GM19035 (cell line): ENCODE data around the gene FAM72A.
"Not testable (repeated sequence)": the region's sequence is repeated elsewhere in the genome, so short reads cannot be mapped to it uniquely, and the experiment has no call there.

Source experiments
- ATAC-seq: cut with Tn5 transposase; IDR thresholded peaks from one replicate; pipeline ENCODE4 v1.9.1; 2021; ENCODE audit not compliant: unreplicated experiment

FAM72A gene

GRCh38 chr1:206169794-206170193, 32.8 kb downstream of the FAM72A start:
- not testable (repeated sequence) for ATAC-seq

DNA sequence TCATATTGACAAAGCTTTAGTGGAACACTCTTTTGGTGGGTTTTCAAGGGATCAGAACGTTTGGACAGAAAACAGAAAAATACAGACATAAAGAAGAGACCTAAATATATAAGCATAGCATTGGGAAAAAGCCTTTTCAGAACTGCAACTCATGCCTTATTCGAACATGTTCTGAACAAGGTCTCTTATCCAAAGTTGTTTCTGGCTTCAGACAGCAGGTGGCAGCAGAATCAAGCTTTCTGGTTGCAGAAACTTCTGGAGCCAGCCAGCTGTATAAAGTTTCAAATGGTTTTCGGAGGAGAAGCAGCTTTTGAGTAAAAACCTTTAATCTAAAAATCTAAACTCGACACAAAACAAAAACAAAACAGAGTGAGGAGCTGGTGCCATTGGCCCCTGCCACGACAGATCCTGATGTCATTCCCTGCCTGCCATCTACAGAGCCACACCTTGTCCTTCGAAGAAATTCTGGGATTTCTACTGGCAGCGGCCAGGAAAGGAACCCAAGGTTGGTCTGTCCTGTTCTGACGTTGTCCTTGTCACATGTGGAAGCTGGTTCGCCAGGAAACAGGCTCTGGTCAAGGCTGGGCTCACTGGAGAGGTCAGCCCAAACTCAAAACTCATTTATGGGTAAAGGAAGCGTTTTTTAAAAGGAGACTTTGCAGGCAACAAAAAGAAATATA, 35.1 kb downstream of the FAM72A start:
- ATAC-seq = not testable (repeated sequence)

DNA sequence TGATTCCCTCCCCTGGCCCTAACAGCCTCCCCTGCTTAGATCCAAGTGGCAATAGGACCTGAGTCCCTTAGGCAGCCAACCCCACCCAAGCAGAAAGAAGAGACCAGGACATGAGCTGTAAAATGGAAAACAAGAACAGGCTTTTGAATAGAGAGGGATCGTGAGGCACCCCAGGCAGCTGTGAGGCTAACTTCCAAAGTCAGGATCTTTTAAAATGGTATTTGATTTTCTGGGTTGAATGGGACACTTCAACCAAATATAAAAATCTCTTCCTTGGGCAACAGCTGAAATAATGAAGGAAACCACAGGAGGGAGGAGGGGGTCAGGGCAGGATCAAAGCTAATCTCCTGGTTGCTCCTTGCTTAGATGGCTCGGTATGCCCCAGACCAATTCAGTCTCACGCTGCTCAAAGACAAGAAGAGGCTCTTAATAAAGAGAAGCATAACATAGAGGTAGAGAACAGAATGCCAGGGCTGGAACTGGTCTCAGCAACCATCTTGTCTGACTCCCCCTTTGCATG, 56.8 kb downstream of the FAM72A start:
- ATAC-seq = no peak

GRCh38 chr1:206144605-206145004, 58.0 kb downstream of the FAM72A start:
- ATAC-seq = no peak

GRCh38 chr1:206143537-206144172, 59.0 kb downstream of the FAM72A start:
- ATAC-seq = no peak

- no peak for ATAC-seq
These were observed 59.9 kb downstream of the FAM72A start for GRCh38 chr1:206142770-206143169.

DNA sequence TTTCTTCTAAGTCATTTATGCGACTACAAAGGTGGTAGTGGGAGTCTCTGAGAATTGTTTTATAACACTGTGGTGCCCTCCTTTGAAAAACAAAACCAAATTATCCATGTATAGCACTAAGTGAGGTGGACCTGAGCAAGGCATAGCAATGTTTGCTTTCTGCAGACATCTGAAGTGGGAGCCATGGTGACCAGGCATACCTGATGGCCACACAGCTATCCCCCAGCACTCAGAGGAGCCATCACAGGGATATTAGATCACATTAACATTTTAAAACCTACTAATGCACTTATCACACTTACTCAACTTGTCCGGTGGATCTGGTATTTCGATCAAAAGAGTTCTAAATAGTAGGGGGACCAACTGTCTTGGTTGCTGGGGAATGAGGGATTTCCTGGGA, 60.6 kb downstream of the FAM72A start:
- ATAC-seq = no peak

- ATAC-seq = no peak
These were observed 66.4 kb downstream of the FAM72A start for GRCh38 chr1:206136241-206136640.
